Measurements from ENCODE around the gene MTMR2.

GRCh38 chr11:95805869-95806268 lies 118.0 kb downstream of the MTMR2 start:
- TF ChIP-seq SP1 (IDR thresholded peaks at IDR 0.05): no peak
- no peak for TF ChIP-seq ARNT (IDR thresholded peaks at IDR 0.05)
- no peak for TF ChIP-seq ZNF384 (IDR thresholded peaks at IDR 0.05)
- TF ChIP-seq FOXA1 (IDR thresholded peaks at IDR 0.05): no peak
- TF ChIP-seq PKNOX1 (IDR thresholded peaks at IDR 0.05): no peak
- TF ChIP-seq BHLHE40 (IDR thresholded peaks at IDR 0.05; ENCODE audit: borderline replicate concordance): no peak
- no peak for TF ChIP-seq L3MBTL2 (conservative IDR thresholded peaks at IDR 0.05)
- no peak for TF ChIP-seq TARDBP (IDR thresholded peaks at IDR 0.05)
- no peak for TF ChIP-seq ELF4 (IDR thresholded peaks at IDR 0.05)
